Endothelial cell (in vitro differentiated cells): Measurements from ENCODE around the gene SHCBP1L. TPM values are rescaled to one million over a fixed set of nuclear protein-coding genes. Genes with fewer than 3 reads are reported as not detected.
A peak's percentile ranks its signal among the peaks of the same experiment; 100 is the strongest.
"Not testable (repeated sequence)": the region's sequence is repeated elsewhere in the genome, so short reads cannot be mapped to it uniquely, and the experiment has no call there.

Experiments used
- DNase-seq: peaks from one replicate; pipeline ENCODE4 v3.0.0; 2021; ENCODE audit warnings: low spot score
- H3K27ac Mint-ChIP-seq: one replicate; pipeline ENCODE4 v1.8.0; 2021; ENCODE audit warnings: mixed read lengths, inconsistent platforms; ENCODE audit not compliant: unreplicated experiment
- H3K27me3 Mint-ChIP-seq: one replicate; pipeline ENCODE4 v1.8.0; 2021; ENCODE audit warnings: mild to moderate bottlenecking, moderate library complexity, mixed read lengths, inconsistent platforms; ENCODE audit not compliant: unreplicated experiment
- H3K36me3 Mint-ChIP-seq: one replicate; pipeline ENCODE4 v1.8.0; 2021; ENCODE audit warnings: mild to moderate bottlenecking, low read depth, mixed read lengths, inconsistent platforms; ENCODE audit not compliant: unreplicated experiment
- H3K4me1 Mint-ChIP-seq: one replicate; pipeline ENCODE4 v1.8.0; 2021; ENCODE audit warnings: mild to moderate bottlenecking, mixed read lengths, inconsistent platforms; ENCODE audit not compliant: unreplicated experiment
- H3K4me3 Mint-ChIP-seq: one replicate; pipeline ENCODE4 v1.8.0; 2021; ENCODE audit warnings: mild to moderate bottlenecking, mixed read lengths, inconsistent platforms; ENCODE audit not compliant: unreplicated experiment
- H3K9me3 Mint-ChIP-seq: one replicate; pipeline ENCODE4 v1.8.0; 2021; ENCODE audit warnings: mixed read lengths, inconsistent platforms; ENCODE audit not compliant: unreplicated experiment
- CTCF ChIP-seq: fragments of 200-600 bp; sonication (generic); IDR thresholded peaks from one replicate; pipeline ENCODE4 v1.5.0; 2021; ENCODE audit warnings: antibody characterized with exemption; ENCODE audit not compliant: unreplicated experiment
- total RNA-seq: library from RNA; stranded (reverse); fragmentation: NEBNext Ultra II Directional; extraction: Animal tissue kit (Norgen Biotek cat#: 25700); gene quantifications from one replicate; pipeline ENCODE4 v1.2.1, GENCODE V29; 2021; ENCODE audit not compliant: unreplicated experiment

Gene SHCBP1L
- total RNA-seq, 1 donor from 2014 or later, result not detected

GRCh38 chr1:182955596-182956588, 2.9 kb upstream of the SHCBP1L start:
- no peak for DNase-seq
- H3K4me3 Mint-ChIP-seq, result no peak overlapping the region
- H3K9me3 Mint-ChIP-seq, result no peaks in the 10 kb centered on the region
- H3K4me1 Mint-ChIP-seq, result no peaks in the 10 kb centered on the region
- H3K27me3 Mint-ChIP-seq, result no peaks in the 10 kb centered on the region
- H3K36me3 Mint-ChIP-seq, result no peaks in the 10 kb centered on the region
- no peak overlapping the region for H3K27ac Mint-ChIP-seq
- TF ChIP-seq CTCF, result no peak

GRCh38 chr1:182953826-182954225, 860 bp upstream of the SHCBP1L start:
- no peak for TF ChIP-seq CTCF
- Mint-ChIP-seq H3K27ac (no peak overlapping the region), H3K4me1 (no peaks in the 10 kb centered on the region), H3K4me3 (no peak overlapping the region), H3K9me3 (no peaks in the 10 kb centered on the region), H3K27me3 (no peaks in the 10 kb centered on the region), H3K36me3 (no peaks in the 10 kb centered on the region)
- DNase-seq, result no peak

- H3K9me3 Mint-ChIP-seq, H3K36me3 Mint-ChIP-seq, H3K27me3 Mint-ChIP-seq, H3K4me3 Mint-ChIP-seq, DNase-seq, H3K4me1 Mint-ChIP-seq, H3K27ac Mint-ChIP-seq: not testable (repeated sequence)
Measured at GRCh38 chr1:182943336-182943735, 9.6 kb downstream of the SHCBP1L start.

- H3K27me3 Mint-ChIP-seq, H3K4me3 Mint-ChIP-seq, H3K36me3 Mint-ChIP-seq, H3K9me3 Mint-ChIP-seq, H3K27ac Mint-ChIP-seq, H3K4me1 Mint-ChIP-seq: not testable (repeated sequence)
- peak; percentile 68 for DNase-seq
Measured at GRCh38 chr1:182942145-182942544, 10.8 kb downstream of the SHCBP1L start.

- Mint-ChIP-seq H3K27me3 (no peaks in the 10 kb centered on the region), H3K4me3 (no peak overlapping the region), H3K9me3 (no peaks in the 10 kb centered on the region), H3K4me1 (peaks cover 2% of the 10 kb centered on the region), H3K27ac (no peak overlapping the region), H3K36me3 (no peaks in the 10 kb centered on the region)
- TF ChIP-seq CTCF, result no peak
- DNase-seq, result no peak
Measured at GRCh38 chr1:182939413-182939812, 13.6 kb downstream of the SHCBP1L start.

- H3K27me3 Mint-ChIP-seq, result no peaks in the 10 kb centered on the region
- no peaks in the 10 kb centered on the region for H3K9me3 Mint-ChIP-seq
- no peak overlapping the region for H3K4me3 Mint-ChIP-seq
- TF ChIP-seq CTCF, result no peak
- H3K36me3 Mint-ChIP-seq, result no peaks in the 10 kb centered on the region
- no peaks in the 10 kb centered on the region for H3K4me1 Mint-ChIP-seq
- H3K27ac Mint-ChIP-seq, result no peak overlapping the region
- no peak for DNase-seq
Measured at GRCh38 chr1:182935716-182936115, 17.2 kb downstream of the SHCBP1L start.
